HepG2 (cell line): Measurements from ENCODE around the gene DHRS12. TPM values are rescaled to one million over a fixed set of nuclear protein-coding genes. Genes with fewer than 3 reads are reported as not detected.

Experiments
- ATAC-seq: fragments of 200-7000 bp; cut with Tn5 transposase; 3 replicates; pipeline ENCODE4 v1.9.1; 2020; ENCODE audit warnings: mild to moderate bottlenecking, moderate library complexity
- BruUV-seq: library from RNA; stranded (reverse); fragments of 400-500 nt; replicated peaks from 2 replicates; lab custom pipeline; 2021; lab: Mats Ljungman, UMichigan
- CTCF ChIA-PET: fragments of 300-600 bp; formaldehyde crosslinking; extraction: SDS; loops from one replicate; lab custom pipeline; 2021; ENCODE audit warnings: low total read pairs, inconsistent platforms, low intra/inter-chr PET ratio; lab: Yijun Ruan, JAX
- POLR2A ChIA-PET: fragments of 350-600 bp; sonication (Branson Sonifier 250); formaldehyde crosslinking; loops from one replicate; lab custom pipeline; 2020; ENCODE audit warnings: antibody characterized with exemption, inconsistent platforms; lab: Yijun Ruan, JAX
- DNase-seq: peaks from one replicate; pipeline ENCODE4 v3.0.0-alpha.2; 2015; ENCODE audit warnings: low spot score
- FAIRE-seq: peaks from 3 replicates; lab custom pipeline; 2011; peaks lifted over from hg19 to GRCh38; lab: Jason Lieb, UNC
- H2AFZ ChIP-seq: one replicate; pipeline ENCODE4 v1.6.1; 2011; ENCODE audit warnings: low read length, inconsistent platforms
- H3K27ac ChIP-seq: fragments of 300-600 bp; 3 replicates; pipeline ENCODE4 v1.8.0; 2011; ENCODE audit warnings: mixed run types, mild to moderate bottlenecking, mixed read lengths, low read length, inconsistent platforms; ENCODE audit not compliant: insufficient read depth; ENCODE audit errors: extremely low read length
- H3K27me3 ChIP-seq, 2 experiments: fragments of 200-600 bp in 1 of 2; 2 replicates in 1 of 2; 3 replicates in 1 of 2; pipeline versions ENCODE4 v1.6.0 to v1.8.0; 2011; ENCODE audit warnings: low read length in 2 of 2, mild to moderate bottlenecking in 2 of 2, moderate library complexity in 2 of 2, inconsistent platforms in 1 of 2; ENCODE audit not compliant: insufficient read depth in 2 of 2, control insufficient read depth in 1 of 2
- H3K36me3 ChIP-seq, 2 experiments: fragments of 200-600 bp in 1 of 2; replicated peaks in 1 of 2; 2 replicates in 1 of 2; 3 replicates in 1 of 2; pipeline versions ENCODE4 v1.5.1 to v1.8.0; 2011; ENCODE audit warnings: low read length in 2 of 2, inconsistent platforms in 1 of 2; ENCODE audit not compliant: insufficient read depth in 2 of 2, control insufficient read depth in 1 of 2
- H3K4me1 ChIP-seq: 2 replicates; pipeline ENCODE4 v1.5.1; 2012; ENCODE audit warnings: low read length, inconsistent platforms; ENCODE audit not compliant: insufficient read depth
- H3K4me2 ChIP-seq: 2 replicates; pipeline ENCODE4 v1.6.0; 2011; ENCODE audit warnings: low read depth, low read length, inconsistent platforms
- H3K4me3 ChIP-seq, 3 experiments: fragments of 200-600 bp in 1 of 3; sonication (generic), shearing (Covaris generic) in 1 of 3; replicated peaks in 1 of 3; 2 replicates each; pipeline ENCODE4 v1.5.1; 2011 to 2016; ENCODE audit warnings: low read length in 3 of 3, inconsistent platforms in 2 of 3, low read depth in 2 of 3, mild to moderate bottlenecking in 2 of 3, control low read depth in 1 of 3, mixed read lengths in 1 of 3; ENCODE audit not compliant: insufficient read depth in 1 of 3
- H3K79me2 ChIP-seq: one replicate; pipeline ENCODE4 v1.6.1; 2011; ENCODE audit warnings: low read length, inconsistent platforms; ENCODE audit not compliant: insufficient read depth
- H3K9ac ChIP-seq: 2 replicates; pipeline ENCODE4 v1.6.0; 2011; ENCODE audit warnings: mild to moderate bottlenecking, low read depth, low read length, inconsistent platforms; ENCODE audit not compliant: insufficient read depth
- H3K9me3 ChIP-seq: 2 replicates; pipeline ENCODE4 v1.5.1; 2012; ENCODE audit warnings: mild to moderate bottlenecking, low read length
- H4K20me1 ChIP-seq: 2 replicates; pipeline ENCODE4 v1.6.0; 2011; ENCODE audit warnings: inconsistent platforms, mild to moderate bottlenecking, low read length, moderate library complexity; ENCODE audit not compliant: insufficient read depth
- CSRNP2 ChIP-seq: sonication (generic); formaldehyde crosslinking; conservative IDR thresholded peaks from 2 replicates; pipeline ENCODE4 v1.8.0; 2022; ENCODE audit warnings: low read depth, missing genetic modification reagents
- ELF4 ChIP-seq: sonication (generic); formaldehyde crosslinking; IDR thresholded peaks from 2 replicates; pipeline ENCODE4 v1.5.0; 2020; ENCODE audit warnings: missing genetic modification reagents, mild to moderate bottlenecking, moderate library complexity, borderline replicate concordance
- KLF15 ChIP-seq: sonication (generic); formaldehyde crosslinking; IDR thresholded peaks from 2 replicates; pipeline ENCODE4 v1.8.1; 2023; ENCODE audit warnings: borderline replicate concordance, mild to moderate bottlenecking, inconsistent platforms, missing genetic modification reagents, mixed read lengths
- MTF1 ChIP-seq: sonication (generic); formaldehyde crosslinking; IDR thresholded peaks from 2 replicates; pipeline ENCODE4 v1.5.0; 2020; ENCODE audit warnings: missing genetic modification reagents
- SIX4 ChIP-seq: sonication (generic); formaldehyde crosslinking; IDR thresholded peaks from 2 replicates; pipeline ENCODE4 v1.4.0; 2020; ENCODE audit warnings: missing genetic modification reagents
- SRY ChIP-seq: sonication (generic); formaldehyde crosslinking; IDR thresholded peaks from 2 replicates; pipeline ENCODE4 v1.8.0; 2022; ENCODE audit warnings: mild to moderate bottlenecking, missing genetic modification reagents
- TBX2 ChIP-seq: sonication (generic); formaldehyde crosslinking; IDR thresholded peaks from 2 replicates; pipeline ENCODE4 v1.5.0; 2020; ENCODE audit warnings: missing genetic modification reagents, mild to moderate bottlenecking, borderline replicate concordance
- TCF7 ChIP-seq: sonication (generic); IDR thresholded peaks from 2 replicates; pipeline ENCODE4 v1.6.1; 2016; ENCODE audit warnings: antibody characterized with exemption, low read depth
- THAP8 ChIP-seq: sonication (generic); formaldehyde crosslinking; IDR thresholded peaks from 2 replicates; pipeline ENCODE4 v1.5.1; 2020; ENCODE audit warnings: missing genetic modification reagents, mild to moderate bottlenecking, borderline replicate concordance
- THRA ChIP-seq: sonication (generic); formaldehyde crosslinking; IDR thresholded peaks from 2 replicates; pipeline ENCODE4 v1.4.0; 2020; ENCODE audit warnings: missing genetic modification reagents, borderline replicate concordance
- YEATS4 ChIP-seq: sonication (generic); formaldehyde crosslinking; IDR thresholded peaks from 2 replicates; pipeline ENCODE4 v1.4.0; 2020; ENCODE audit warnings: missing genetic modification reagents, borderline replicate concordance
- ZNF232 ChIP-seq: sonication (generic); formaldehyde crosslinking; IDR thresholded peaks from 2 replicates; pipeline ENCODE4 v1.4.0; 2020; ENCODE audit warnings: missing genetic modification reagents, borderline replicate concordance
- ZNF331 ChIP-seq: sonication (generic); formaldehyde crosslinking; IDR thresholded peaks from 2 replicates; pipeline ENCODE4 v1.4.0; 2020; ENCODE audit warnings: missing genetic modification reagents
- ZNF34 ChIP-seq: sonication (generic); formaldehyde crosslinking; IDR thresholded peaks from 2 replicates; pipeline ENCODE4 v1.4.0; 2020; ENCODE audit warnings: mild to moderate bottlenecking, missing genetic modification reagents, borderline replicate concordance
- ZNF713 ChIP-seq: sonication (generic); formaldehyde crosslinking; IDR thresholded peaks from 2 replicates; pipeline ENCODE4 v1.4.0; 2020; ENCODE audit warnings: mild to moderate bottlenecking, missing genetic modification reagents
- in situ Hi-C: cut with HindIII; loops from 2 replicates; pipeline ENCODE4 v1.10.0; 2017; ENCODE audit warnings: low pct_unique_long_range_greater_than_20kb; ENCODE audit not compliant: extremely low pct_ligation_motif_present
- intact Hi-C: fragments of 100-400 bp; cut with micrococcal nuclease; formaldehyde crosslinking; loops from one replicate; pipeline ENCODE4 v1.10.0; 2022; ENCODE audit not compliant: unreplicated experiment
- polyA plus RNA-seq, 8 experiments: library from polyadenylated mRNA; depleted of rRNA in 3 of 8; stranded (reverse) in 7 of 8; unstranded in 1 of 8; fragments of >200 nt; fragmentation: Illumina TruSeq in 4 of 8; extraction: Trizol in 4 of 8; gene quantifications; 2 replicates each; pipeline versions ENCODE4 v1.2.1 to v1.2.3, GENCODE V29; 2011 to 2016; ENCODE audit warnings: low read depth in 4 of 8, missing spikeins in 1 of 8, mixed read lengths in 1 of 8; ENCODE audit not compliant: insufficient read depth in 1 of 8
- total RNA-seq, 5 experiments: library from RNA; depleted of rRNA; stranded (reverse); fragments of >200 nt; fragmentation: Illumina TruSeq; extraction: Trizol; gene quantifications; 2 replicates each; pipeline ENCODE4 v1.2.3, GENCODE V29; 2016; ENCODE audit warnings: low read depth in 1 of 5
- TF ChIP-seq, protein P1 (sequence below): sonication (generic); formaldehyde crosslinking; IDR thresholded peaks from 2 replicates; pipeline ENCODE4 v1.8.0; 2022; ENCODE audit warnings: missing genetic modification reagents, mild to moderate bottlenecking, inconsistent platforms, borderline replicate concordance

The DHRS12 gene
- total and polyA plus RNA-seq, 2 of the 13 experiments (the other 11 are each of a cell fraction or from before 2014, with no cell fraction given), result 7.2 to 8.4 TPM

- no peak for TF ChIP-seq THAP8 (CRISPR knock-in tag)
- no peak for TF ChIP-seq ZNF331 (CRISPR knock-in tag)
These were observed 77.3 kb downstream of the DHRS12 start (continued) for GRCh38 chr13:51726446-51727193.

DNA sequence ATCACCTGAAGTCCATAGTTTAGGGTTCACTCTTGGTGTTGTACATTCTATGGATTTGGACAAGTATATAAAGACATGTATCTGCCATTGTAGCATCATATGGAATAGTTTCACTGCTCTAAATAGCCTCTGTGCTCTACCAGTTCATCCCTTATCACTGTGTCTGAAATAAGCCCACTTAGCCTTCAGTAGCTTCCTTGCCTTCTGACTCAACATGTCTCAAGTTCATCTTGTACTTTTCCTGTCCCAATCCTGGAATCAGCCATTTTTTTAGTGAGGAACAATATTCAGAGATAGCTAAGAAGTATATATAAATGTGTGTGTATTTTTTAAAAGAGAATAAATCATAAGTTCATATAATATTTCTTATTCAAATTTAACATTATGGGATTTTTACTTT is 79.2 kb downstream of the DHRS12 start:
- Histone ChIP-seq H3K27me3 (no peaks in the 10 kb centered on the region), H2AFZ (no peak overlapping the region), H3K4me1 (peaks cover 12% of the 10 kb centered on the region), H3K36me3 (peaks cover 12 to 61% of the 10 kb centered on the region in 2 experiments), H3K9me3 (no peaks in the 10 kb centered on the region), H3K79me2 (no peaks in the 10 kb centered on the region), H3K4me3 (no peak overlapping the region), H3K27ac (no peak overlapping the region), H4K20me1 (no peaks in the 10 kb centered on the region), H3K9ac (no peak overlapping the region), H3K4me2 (no peak overlapping the region)
- CTCF ChIA-PET, result no interaction called here
- in situ Hi-C loops, result no loop called here
- ATAC-seq (no peak), FAIRE-seq (no peak), DNase-seq (no peak)
- POLR2A ChIA-PET, result no interaction called here
- intact Hi-C loops, result no loop called here
- BruUV-seq, result no TSS peak
- TF ChIP-seq TCF7 (no peak), TBX2 (no peak), KLF15 (no peak), ZNF34 (no peak), YEATS4 (CRISPR knock-in tag) (no peak), ELF4 (CRISPR knock-in tag) (no peak), ZNF713 (CRISPR knock-in tag) (no peak), CSRNP2 (CRISPR knock-in tag) (no peak), SRY (CRISPR knock-in tag) (no peak), ZNF232 (CRISPR knock-in tag) (no peak), MTF1 (CRISPR knock-in tag) (no peak), THRA (CRISPR knock-in tag) (no peak), SIX4 (CRISPR knock-in tag) (no peak)
- TF ChIP-seq, protein P1, sequence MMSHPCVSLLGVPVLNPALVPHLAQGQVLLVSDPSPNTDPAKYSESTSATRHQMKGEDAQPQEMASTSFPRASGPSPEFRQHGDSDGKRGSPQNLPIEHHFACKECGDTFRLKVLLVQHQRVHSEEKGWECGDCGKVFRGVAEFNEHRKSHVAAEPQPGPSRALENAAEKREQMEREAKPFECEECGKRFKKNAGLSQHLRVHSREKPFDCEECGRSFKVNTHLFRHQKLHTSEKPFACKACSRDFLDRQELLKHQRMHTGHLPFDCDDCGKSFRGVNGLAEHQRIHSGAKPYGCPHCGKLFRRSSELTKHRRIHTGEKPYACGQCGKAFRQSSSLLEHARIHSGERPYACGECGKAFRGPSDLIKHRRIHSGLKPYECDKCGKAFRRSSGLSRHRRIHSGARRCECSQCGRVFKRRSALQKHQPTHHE (CRISPR knock-in tag), result no peak
